Embryonic facial prominence (tissue), 1 donor: ENCODE data around the gene MAG.

ENCODE experiments used
- DNase-seq: peaks from one replicate; pipeline ENCODE4 v3.0.0-alpha.2; 2016; ENCODE audit errors: extremely low spot score

Gene MAG

DNA sequence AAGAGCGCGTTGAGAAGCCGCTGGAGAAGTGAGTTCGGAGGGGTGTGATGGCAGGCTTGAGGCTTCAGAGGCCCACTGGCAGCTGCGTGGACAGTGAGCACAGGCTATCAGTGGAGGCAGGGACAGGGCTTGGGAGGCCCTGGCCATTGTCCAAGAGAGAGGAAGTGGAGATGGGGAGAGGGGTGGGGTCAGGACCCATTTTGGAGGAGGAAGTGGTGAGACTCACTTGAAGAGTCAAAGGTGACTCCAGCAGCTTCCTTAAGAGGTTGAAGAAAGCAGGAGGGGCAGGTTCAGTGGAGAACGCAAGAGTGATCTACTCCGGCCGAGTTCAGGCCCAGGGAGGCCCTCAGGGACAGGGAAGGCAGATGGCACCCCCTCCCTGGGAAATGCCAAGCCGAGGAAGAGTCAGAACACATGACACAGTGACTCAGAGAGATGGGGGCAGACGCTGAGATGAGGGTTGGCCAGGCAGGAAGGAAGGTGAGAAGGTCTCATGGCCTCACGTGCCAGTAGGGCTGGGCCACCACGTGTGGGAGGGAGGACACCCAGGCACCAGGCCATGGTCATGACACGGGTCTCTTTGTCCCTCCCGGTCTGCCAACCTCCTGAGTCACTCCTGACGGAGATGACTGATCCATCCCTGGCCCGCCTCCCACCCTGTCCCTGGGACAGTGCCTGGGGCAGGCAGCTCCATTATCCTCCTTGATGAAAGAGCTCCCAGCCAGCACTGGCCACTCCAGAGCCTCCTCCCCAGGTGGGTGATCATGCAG lies 26.9 kb downstream of the MAG start:
- no peak for DNase-seq

GRCh38 chr19:35320065-35320713 lies 28.2 kb downstream of the MAG start:
- DNase-seq, result no peak

GRCh38 chr19:35321291-35321690 lies 29.3 kb downstream of the MAG start:
- no peak for DNase-seq

GRCh38 chr19:35322014-35322413 lies 30.1 kb downstream of the MAG start:
- DNase-seq, result no peak

DNA sequence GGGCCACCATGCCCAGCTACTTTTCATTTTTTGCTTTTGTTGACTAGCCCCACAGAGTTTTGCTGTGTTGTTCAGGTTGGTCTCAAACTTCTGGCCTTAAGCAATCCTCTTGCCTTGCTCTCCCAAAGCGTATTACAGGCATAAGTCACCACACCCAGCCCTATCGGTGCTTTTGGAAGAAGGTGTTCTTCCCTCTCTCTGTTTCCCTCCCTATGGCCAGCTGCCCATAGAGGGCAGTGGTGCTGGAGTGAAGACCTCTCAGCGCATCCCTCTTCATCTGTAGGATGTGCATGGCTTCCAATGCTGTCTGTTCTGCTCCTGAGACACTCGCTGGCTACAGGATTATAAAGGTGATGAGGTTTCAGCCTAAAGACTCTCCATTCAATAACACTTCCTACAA lies 35.7 kb downstream of the MAG start:
- no peak for DNase-seq

- no peak for DNase-seq
Measured at GRCh38 chr19:35328851-35329285, 36.9 kb downstream of the MAG start, which contains the start of gene CD22. TSS of gene CD22 (plus strand) at chr19:35329187. CDS start at chr19:35332041, 2,854 bp downstream.

DNA sequence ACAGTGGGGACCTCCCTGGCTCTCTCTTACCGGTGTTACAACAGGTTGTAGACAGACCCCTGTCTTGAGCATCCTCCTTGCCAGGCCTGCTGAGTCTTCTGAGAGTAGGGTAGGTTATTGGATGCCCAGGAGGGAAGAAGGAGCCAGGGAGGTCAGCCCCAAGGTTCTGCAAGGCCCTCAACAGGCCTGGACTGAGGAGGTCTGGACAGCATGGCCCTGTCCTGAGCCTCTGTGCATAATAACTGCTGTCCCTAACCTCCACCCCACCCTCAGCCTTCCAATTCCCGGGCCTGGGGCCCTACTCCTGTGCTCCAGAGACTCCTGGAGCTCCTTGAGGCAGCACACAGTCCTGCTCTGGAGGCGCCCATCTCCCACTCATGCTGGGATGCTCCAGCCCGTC lies 37.4 kb downstream of the MAG start:
- no peak for DNase-seq

- no peak for DNase-seq
Measured at GRCh38 chr19:35330475-35330874, 38.5 kb downstream of the MAG start.

DNA sequence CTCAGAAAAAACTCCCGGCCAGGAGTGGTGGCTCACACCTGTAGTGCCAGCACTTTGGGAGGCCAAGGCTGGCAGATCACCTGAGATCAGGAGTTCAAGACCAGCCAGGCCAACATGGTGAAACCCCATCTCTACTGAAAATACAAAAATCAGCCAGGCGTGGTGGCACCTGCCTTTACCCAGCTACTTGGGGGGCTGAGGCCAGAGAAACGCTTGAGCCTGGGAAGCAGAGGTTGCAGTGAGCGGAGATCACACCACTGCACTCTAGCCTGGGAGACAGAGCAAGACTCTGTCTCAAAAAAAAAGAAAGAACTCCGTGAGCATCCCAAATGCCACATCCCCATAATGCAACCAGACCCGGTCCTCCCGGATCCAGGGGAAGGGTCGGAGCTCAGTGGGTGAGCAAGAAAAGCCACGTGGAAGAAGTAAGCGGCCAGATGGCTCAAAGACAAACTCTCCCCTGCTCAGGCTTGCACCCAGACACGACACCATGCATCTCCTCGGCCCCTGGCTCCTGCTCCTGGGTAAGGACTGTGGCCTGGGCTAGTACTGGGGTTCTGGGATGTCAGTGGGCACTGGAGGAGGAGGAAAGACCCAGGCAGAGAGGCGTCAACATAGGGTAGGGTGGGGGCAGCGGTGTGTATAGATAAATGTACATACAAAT lies 39.7 kb downstream of the MAG start:
- DNase-seq, result no peak

- DNase-seq, result no peak
Measured at GRCh38 chr19:35332817-35333216, 40.9 kb downstream of the MAG start.

DNA sequence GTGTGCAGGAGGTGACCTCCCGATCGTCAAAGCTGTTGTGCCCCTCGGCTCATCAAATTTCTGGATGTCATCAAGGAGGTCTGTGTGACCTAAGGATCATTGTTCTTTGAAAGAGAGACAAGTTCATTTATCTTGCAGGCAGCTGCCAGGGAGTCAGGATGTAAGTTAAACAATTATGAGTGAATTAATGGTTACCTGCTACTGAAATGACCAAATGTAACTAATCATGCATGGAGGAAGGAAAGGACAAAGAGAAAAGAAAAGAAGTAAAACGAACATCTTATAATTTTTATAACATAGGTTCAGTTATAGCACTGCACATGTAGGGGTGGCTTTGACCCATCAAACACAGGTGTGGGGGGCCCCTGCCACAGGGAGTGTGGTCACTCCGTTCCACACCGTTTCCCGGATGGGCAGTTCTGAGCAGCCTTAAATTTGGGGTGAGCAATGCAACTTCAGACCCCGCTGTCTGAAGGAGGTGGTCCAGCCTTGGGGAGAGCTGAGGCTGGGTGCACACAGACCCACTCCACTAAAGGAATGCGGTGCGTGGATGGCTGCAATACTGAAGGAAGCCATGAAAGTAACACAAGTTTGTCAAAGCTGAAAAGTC lies 42.3 kb downstream of the MAG start:
- DNase-seq, result no peak

DNA sequence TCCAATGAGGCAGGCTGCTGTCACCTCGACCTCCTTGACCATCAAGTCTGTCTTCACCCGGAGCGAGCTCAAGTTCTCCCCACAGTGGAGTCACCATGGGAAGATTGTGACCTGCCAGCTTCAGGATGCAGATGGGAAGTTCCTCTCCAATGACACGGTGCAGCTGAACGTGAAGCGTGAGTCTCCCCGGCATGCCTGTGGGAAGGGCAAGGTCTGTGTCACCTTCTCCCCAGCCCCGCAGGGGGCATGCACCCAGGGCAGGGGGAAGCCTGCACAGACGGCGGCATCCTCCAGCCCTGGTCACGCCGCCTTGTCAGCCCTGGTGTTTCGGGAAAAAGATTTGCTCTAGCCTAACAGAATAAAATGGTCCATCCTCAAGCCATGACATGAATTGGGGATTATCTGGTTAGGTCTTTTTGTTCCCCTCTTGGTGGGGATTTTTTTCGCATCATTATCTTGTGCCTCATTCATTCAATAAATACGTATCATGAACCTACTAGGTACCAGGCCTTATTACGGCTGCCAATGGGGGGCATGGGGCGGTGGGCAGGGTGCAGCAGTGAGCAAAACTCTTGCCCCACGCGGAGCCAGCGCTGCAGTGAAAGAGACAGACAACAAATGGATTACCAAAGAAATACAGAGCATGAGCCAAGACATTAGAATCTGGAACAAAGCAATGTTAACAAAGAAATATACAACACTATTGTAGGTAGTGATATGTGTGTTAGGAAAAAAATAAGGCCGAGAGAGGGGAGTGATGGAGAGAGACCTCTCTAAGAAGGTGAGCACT lies 44.4 kb downstream of the MAG start:
- no peak for DNase-seq

DNA sequence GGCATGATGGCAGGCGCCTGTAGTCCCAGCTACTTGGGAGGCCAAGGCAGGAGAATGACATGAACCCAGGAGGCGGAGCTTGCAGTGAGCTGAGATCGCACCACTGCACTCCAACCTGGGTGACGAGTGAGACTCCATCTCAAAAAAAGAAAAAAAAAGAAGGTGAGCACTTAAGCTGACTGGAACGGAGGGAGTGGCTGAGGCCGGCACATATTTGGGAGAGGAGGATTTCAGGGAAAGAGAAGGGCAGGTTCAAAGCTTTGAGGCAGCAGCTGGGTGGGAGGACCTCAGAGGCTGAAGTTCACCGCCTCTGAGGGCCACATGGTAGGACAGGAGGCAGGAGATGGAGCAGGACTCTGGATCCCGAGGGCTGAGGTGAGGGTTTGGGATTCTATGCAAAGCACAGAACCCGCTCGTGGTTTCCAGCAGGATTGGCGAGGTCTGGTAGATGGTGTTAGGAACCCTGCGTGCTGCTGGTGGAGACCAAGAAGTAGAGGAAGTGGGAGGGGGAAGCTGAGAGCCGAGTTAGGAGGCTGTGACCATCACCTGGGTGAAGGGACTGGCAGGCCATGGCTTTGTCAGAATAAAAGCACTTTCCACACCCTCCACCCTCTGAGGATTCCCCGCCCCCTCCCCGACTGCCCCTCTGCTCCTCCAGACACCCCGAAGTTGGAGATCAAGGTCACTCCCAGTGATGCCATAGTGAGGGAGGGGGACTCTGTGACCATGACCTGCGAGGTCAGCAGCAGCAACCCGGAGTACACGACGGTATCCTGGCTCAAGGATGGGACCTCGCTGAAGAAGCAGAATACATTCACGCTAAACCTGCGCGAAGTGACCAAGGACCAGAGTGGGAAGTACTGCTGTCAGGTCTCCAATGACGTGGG lies 45.4 kb downstream of the MAG start:
- no peak for DNase-seq

- DNase-seq, result no peak
Measured at GRCh38 chr19:35337984-35338296, 46.0 kb downstream of the MAG start.

DNA sequence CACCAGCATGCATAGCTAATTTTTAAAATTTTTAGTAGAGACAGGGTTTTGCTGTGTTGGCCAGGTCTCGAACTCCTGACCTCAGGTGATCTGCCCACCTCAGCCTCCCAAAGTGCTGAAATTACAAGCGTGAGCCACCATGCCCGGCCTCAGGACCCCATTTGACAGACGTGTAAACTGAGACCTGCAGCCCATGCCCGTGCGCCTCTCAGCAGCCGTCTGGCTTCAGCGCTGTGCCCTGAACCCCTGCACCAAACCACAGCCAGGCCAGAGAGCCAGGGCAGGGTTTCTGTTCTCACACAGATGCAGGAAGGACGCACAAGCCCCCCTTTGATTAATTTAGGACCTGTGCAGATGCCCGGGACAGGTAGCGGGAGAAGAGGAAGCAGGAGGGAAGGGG lies 48.5 kb downstream of the MAG start:
- no peak for DNase-seq

GRCh38 chr19:35341006-35341405 lies 49.0 kb downstream of the MAG start:
- no peak for DNase-seq

DNA sequence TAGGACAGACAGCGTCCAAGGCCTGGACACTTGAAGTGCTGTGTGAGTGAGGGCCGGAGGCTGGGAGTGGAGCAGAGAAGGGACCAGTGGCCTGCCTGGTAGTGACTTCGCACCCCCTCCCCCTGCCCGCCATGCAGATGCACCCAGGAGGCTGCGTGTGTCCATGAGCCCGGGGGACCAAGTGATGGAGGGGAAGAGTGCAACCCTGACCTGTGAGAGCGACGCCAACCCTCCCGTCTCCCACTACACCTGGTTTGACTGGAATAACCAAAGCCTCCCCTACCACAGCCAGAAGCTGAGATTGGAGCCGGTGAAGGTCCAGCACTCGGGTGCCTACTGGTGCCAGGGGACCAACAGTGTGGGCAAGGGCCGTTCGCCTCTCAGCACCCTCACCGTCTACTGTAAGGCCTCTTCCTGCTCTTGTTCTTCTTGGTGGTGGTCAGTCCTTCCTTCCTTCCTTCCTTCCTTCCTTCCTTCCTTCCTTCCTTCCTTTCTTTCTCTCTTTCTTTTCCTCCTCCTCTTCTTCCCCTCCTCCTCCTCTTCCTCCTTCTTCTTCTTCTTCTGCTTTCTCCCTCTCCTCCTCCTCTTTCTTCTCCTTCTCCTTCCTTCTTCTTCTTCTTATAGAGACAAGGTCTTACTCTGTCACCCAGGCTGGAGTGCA lies 49.7 kb downstream of the MAG start:
- no peak for DNase-seq

GRCh38 chr19:35342430-35342829 lies 50.5 kb downstream of the MAG start:
- no peak for DNase-seq

GRCh38 chr19:35344511-35345031 lies 52.6 kb downstream of the MAG start:
- no peak for DNase-seq

DNA sequence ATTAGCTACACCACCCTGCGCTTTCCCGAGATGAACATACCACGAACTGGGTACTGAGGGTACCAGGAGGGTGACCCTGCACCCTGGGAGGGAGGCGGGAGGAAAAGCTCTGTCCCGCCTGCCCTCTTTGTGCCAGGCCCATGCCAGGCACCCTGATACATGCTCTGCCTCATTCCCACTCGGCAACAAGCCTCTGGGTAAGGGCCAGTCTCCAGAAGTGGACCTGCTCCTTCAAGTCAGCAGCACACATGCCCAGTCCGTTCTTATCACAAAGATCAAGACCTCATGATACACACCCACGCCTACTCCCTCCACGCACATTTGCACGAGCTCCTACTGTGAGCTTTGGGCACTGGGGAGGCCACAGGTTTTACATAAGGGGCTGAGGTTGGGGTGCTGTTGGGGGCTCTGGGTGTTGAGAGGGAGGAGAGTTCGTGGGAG lies 53.7 kb downstream of the MAG start:
- DNase-seq, result no peak
